ENCODE results near the gene MYBPH.

The MYBPH gene

DNA sequence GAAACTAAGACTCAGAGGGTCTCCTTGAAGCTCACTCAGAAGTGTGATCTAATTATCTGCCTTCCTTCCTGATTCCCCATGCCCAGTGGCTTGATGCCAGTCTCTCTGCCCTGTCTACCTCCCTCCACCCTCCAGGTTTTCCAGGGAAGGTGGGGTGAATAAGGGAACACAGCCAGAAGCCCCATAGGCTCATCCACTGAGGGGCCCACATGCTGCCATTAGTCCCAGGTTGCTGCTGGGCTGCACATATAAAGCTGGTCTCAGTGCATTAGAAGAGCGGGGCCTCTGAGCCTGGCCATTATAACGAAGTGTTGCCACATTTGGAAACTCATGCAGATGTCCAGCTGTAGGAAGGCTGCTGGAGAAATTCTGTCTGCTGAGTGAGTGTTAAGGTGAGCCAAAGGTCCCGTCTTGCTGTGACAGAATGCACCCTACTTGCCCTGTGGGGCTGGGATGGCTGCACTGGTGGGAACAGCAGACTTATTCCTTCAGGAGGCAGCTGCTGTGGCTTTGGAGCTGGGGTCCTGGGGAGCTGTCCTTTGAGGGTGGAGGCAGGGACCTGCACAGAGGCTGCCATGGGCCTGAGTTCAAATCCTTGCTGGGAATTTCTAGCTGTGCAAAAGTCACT, 45.2 kb downstream of the MYBPH start:
- H3K27ac ChIP-seq = no peak overlapping the region
- H3K4me3 ChIP-seq (ENCODE audit: low read depth, low read length) = no peak overlapping the region
- DNase-seq = peak; percentile 10
- H3K27me3 ChIP-seq (ENCODE audit: insufficient read depth, low read depth, severe bottlenecking) = no peaks in the 10 kb centered on the region
- peaks cover 36% of the 10 kb centered on the region for H3K36me3 ChIP-seq
- TF ChIP-seq CTCF (IDR thresholded peaks at IDR 0.05; ENCODE audit: low read depth, low read length) = no peak
- no peaks in the 10 kb centered on the region for H3K9me3 ChIP-seq (ENCODE audit: severe bottlenecking)

GRCh38 chr1:203129501-203130231, 46.0 kb downstream of the MYBPH start:
- Histone ChIP-seq H3K27me3 (ENCODE audit: insufficient read depth, low read depth, severe bottlenecking) (no peaks in the 10 kb centered on the region), H3K36me3 (peaks cover 34% of the 10 kb centered on the region), H3K27ac (no peak overlapping the region), H3K9me3 (ENCODE audit: severe bottlenecking) (no peaks in the 10 kb centered on the region), H3K4me3 (ENCODE audit: low read depth, low read length) (no peak overlapping the region)
- TF ChIP-seq CTCF (IDR thresholded peaks at IDR 0.05; ENCODE audit: low read depth, low read length) = no peak
- peak; percentile 16 for DNase-seq

- peaks cover 34% of the 10 kb centered on the region for H3K36me3 ChIP-seq
- no peaks in the 10 kb centered on the region for H3K9me3 ChIP-seq (ENCODE audit: severe bottlenecking)
- H3K27me3 ChIP-seq (ENCODE audit: insufficient read depth, low read depth, severe bottlenecking) = no peaks in the 10 kb centered on the region
- peak overlapping the region; percentile 73 for H3K4me3 ChIP-seq (ENCODE audit: low read depth, low read length)
- peak; percentile 31 for DNase-seq
- H3K27ac ChIP-seq = no peak overlapping the region
- no peak for TF ChIP-seq CTCF (IDR thresholded peaks at IDR 0.05; ENCODE audit: low read depth, low read length)
Measured at GRCh38 chr1:203128716-203129500, 46.7 kb downstream of the MYBPH start.

DNA sequence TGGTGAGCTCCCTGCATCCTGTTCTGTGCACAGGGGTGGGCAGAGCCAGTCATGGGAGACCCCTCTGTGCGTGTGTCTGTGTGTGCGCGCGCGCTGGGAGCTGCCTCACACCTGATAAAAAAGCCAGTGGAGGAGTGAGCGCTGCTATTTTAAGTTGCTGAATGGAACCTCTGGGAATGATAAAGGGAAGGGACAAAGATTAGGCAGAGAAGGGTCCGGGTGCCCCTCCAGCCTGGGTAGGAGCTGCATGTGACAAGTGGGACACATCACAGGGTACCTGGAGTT, 47.3 kb downstream of the MYBPH start:
- Histone ChIP-seq H3K4me3 (ENCODE audit: low read depth, low read length) (peak overlapping the region; percentile 73), H3K9me3 (ENCODE audit: severe bottlenecking) (no peaks in the 10 kb centered on the region), H3K27me3 (ENCODE audit: insufficient read depth, low read depth, severe bottlenecking) (no peaks in the 10 kb centered on the region), H3K27ac (peak overlapping the region; percentile 7), H3K36me3 (peaks cover 34% of the 10 kb centered on the region)
- TF ChIP-seq CTCF (IDR thresholded peaks at IDR 0.05; ENCODE audit: low read depth, low read length) = no peak; the same call in 1 of the 2 replicates
- no peak for DNase-seq

GRCh38 chr1:203127666-203128430, 47.8 kb downstream of the MYBPH start, which contains the start of gene ADORA1:
ADORA1 (plus strand) TSS chr1:203127726; CDS start chr1:203128842, 1,116 bp downstream.
- Histone ChIP-seq H3K9me3 (ENCODE audit: severe bottlenecking) (no peaks in the 10 kb centered on the region), H3K4me3 (ENCODE audit: low read depth, low read length) (peak within 1 kb of the TSS; percentile 73), H3K27ac (peak within 1 kb of the TSS; percentile 7), H3K27me3 (ENCODE audit: insufficient read depth, low read depth, severe bottlenecking) (no peaks in the 10 kb centered on the region), H3K36me3 (peaks cover 34% of the 10 kb centered on the region)
- TF ChIP-seq CTCF (IDR thresholded peaks at IDR 0.05; ENCODE audit: low read depth, low read length) = peak; percentile 51; the same call in 1 of the 2 replicates
- DNase-seq = peak; percentile 90

Data from WERI-Rb-1 (cell line).